ENCODE measurements around the gene CSNK2A2. TPM values are rescaled to one million over a fixed set of nuclear protein-coding genes. Genes with fewer than 3 reads are reported as not detected.

Gene CSNK2A2
- total RNA-seq, result 58.5 TPM

GRCh38 chr16:58198022-58198683, at the start of gene CSNK2A2:
Gene CSNK2A2 (minus strand): TSS chr16:58198106. CDS start chr16:58197736, 370 bp downstream.
- DNase-seq (ENCODE audit: low spot score), result peak; percentile 57

GRCh38 chr16:58243528-58244004, 45.7 kb upstream of the CSNK2A2 start:
- DNase-seq (ENCODE audit: low spot score), result peak; percentile 20

- DNase-seq (ENCODE audit: low spot score), result no peak
Measured at GRCh38 chr16:58236831-58237230, 38.9 kb upstream of the CSNK2A2 start.

GRCh38 chr16:58236231-58236690, 38.4 kb upstream of the CSNK2A2 start:
- DNase-seq (ENCODE audit: low spot score), result peak; percentile 66

GRCh38 chr16:58235663-58236062, 37.8 kb upstream of the CSNK2A2 start:
- DNase-seq (ENCODE audit: low spot score), result no peak

GRCh38 chr16:58234831-58235595, 37.1 kb upstream of the CSNK2A2 start:
- no peak for DNase-seq (ENCODE audit: low spot score)

- DNase-seq (ENCODE audit: low spot score), result no peak
Measured at GRCh38 chr16:58230259-58230658, 32.4 kb upstream of the CSNK2A2 start.

GRCh38 chr16:58226790-58227189, 28.9 kb upstream of the CSNK2A2 start:
- no peak for DNase-seq (ENCODE audit: low spot score)

- no peak for DNase-seq (ENCODE audit: low spot score)
Measured at GRCh38 chr16:58225965-58226602, 28.2 kb upstream of the CSNK2A2 start.

GRCh38 chr16:58222532-58223316, 24.8 kb upstream of the CSNK2A2 start:
- DNase-seq (ENCODE audit: low spot score), result peak; percentile 80

GRCh38 chr16:58219432-58219831, 21.5 kb upstream of the CSNK2A2 start:
- DNase-seq (ENCODE audit: low spot score), result no peak

GRCh38 chr16:58218786-58219185, 20.9 kb upstream of the CSNK2A2 start:
- no peak for DNase-seq (ENCODE audit: low spot score)

GRCh38 chr16:58217311-58217925, 19.5 kb upstream of the CSNK2A2 start:
- no peak for DNase-seq (ENCODE audit: low spot score)

- DNase-seq (ENCODE audit: low spot score), result no peak
Measured at GRCh38 chr16:58212824-58213655, 15.1 kb upstream of the CSNK2A2 start.

- no peak for DNase-seq (ENCODE audit: low spot score)
Measured at GRCh38 chr16:58211846-58212245, 13.9 kb upstream of the CSNK2A2 start.

GRCh38 chr16:58211245-58211644, 13.3 kb upstream of the CSNK2A2 start:
- no peak for DNase-seq (ENCODE audit: low spot score)

- DNase-seq (ENCODE audit: low spot score), result no peak
Measured at GRCh38 chr16:58205276-58206036, 7.5 kb upstream of the CSNK2A2 start.

GRCh38 chr16:58201163-58201562, 3.3 kb upstream of the CSNK2A2 start:
- no peak for DNase-seq (ENCODE audit: low spot score)

GRCh38 chr16:58200004-58200797, 2.3 kb upstream of the CSNK2A2 start:
- DNase-seq (ENCODE audit: low spot score), result no peak
